ENCODE measurements around the gene GLIPR2. TPM values are rescaled to one million over a fixed set of nuclear protein-coding genes. Genes with fewer than 3 reads are reported as not detected.

The GLIPR2 gene
- total RNA-seq, 2 donors from 2014 or later, result 38.6 to 54.2 TPM

GRCh38 chr9:36211510-36211909 is 75.0 kb downstream of the GLIPR2 start:
- Histone ChIP-seq H3K36me3 (ENCODE audit: control insufficient read depth, insufficient read depth, low read length) (peaks cover 81% of the 10 kb centered on the region), H3K27me3 (ENCODE audit: control insufficient read depth, insufficient read depth, low read length, poor library complexity, severe bottlenecking) (no peaks in the 10 kb centered on the region), H3K4me1 (ENCODE audit: control insufficient read depth, insufficient read depth, low read length) (peaks cover 17% of the 10 kb centered on the region), H3K9ac (ENCODE audit: extremely low read depth, low read length, poor library complexity, severe bottlenecking) (no peak overlapping the region), H3K4me3 (ENCODE audit: low read length) (no peak overlapping the region), H3K9me3 (ENCODE audit: control insufficient read depth, low read length) (no peaks in the 10 kb centered on the region), H3K27ac (ENCODE audit: low read depth, low read length) (no peak overlapping the region)
- H3K4me3 Mint-ChIP-seq, result no peak overlapping the region
- peak overlapping the region; percentile 82 for H3K27ac Mint-ChIP-seq
- no peak for DNase-seq
- 92 to 98% methylated on average over 4 to 7 of the region's 7 CpGs for WGBS, 2 experiments (ENCODE audit: insufficient coverage in 1 of 2, insufficient read length in 1 of 2)
- H3K4me1 Mint-ChIP-seq, result peaks cover 29% of the 10 kb centered on the region
- H3K9me3 Mint-ChIP-seq, result no peaks in the 10 kb centered on the region
- peaks cover 77% of the 10 kb centered on the region for H3K36me3 Mint-ChIP-seq (ENCODE audit: low read depth)
- H3K27me3 Mint-ChIP-seq (ENCODE audit: insufficient read depth), result no peaks in the 10 kb centered on the region
- no peak for TF ChIP-seq CTCF (conservative IDR thresholded peaks at IDR 0.05)

- no peak overlapping the region for H3K27ac ChIP-seq (ENCODE audit: low read depth, low read length)
Observed at GRCh38 chr9:36213387-36213786, 76.9 kb downstream of the GLIPR2 start.

More at GRCh38 chr9:36213387-36213786, 76.9 kb downstream of the GLIPR2 start:
- Mint-ChIP-seq H3K27ac (peak overlapping the region; percentile 0), H3K9me3 (no peaks in the 10 kb centered on the region), H3K4me3 (no peak overlapping the region), H3K27me3 (ENCODE audit: insufficient read depth) (no peaks in the 10 kb centered on the region), H3K4me1 (peaks cover 22% of the 10 kb centered on the region), H3K36me3 (ENCODE audit: low read depth) (peaks cover 65% of the 10 kb centered on the region)
- 93 to 94% methylated on average over 4 of the region's 4 CpGs for WGBS, 2 experiments (ENCODE audit: insufficient coverage in 1 of 2, insufficient read length in 1 of 2)
- TF ChIP-seq CTCF (conservative IDR thresholded peaks at IDR 0.05), result no peak
- Histone ChIP-seq H3K4me3 (ENCODE audit: low read length) (no peak overlapping the region), H3K9me3 (ENCODE audit: control insufficient read depth, low read length) (no peaks in the 10 kb centered on the region), H3K4me1 (ENCODE audit: control insufficient read depth, insufficient read depth, low read length) (peaks cover 13% of the 10 kb centered on the region), H3K27me3 (ENCODE audit: control insufficient read depth, insufficient read depth, low read length, poor library complexity, severe bottlenecking) (no peaks in the 10 kb centered on the region), H3K9ac (ENCODE audit: extremely low read depth, low read length, poor library complexity, severe bottlenecking) (no peak overlapping the region), H3K36me3 (ENCODE audit: control insufficient read depth, insufficient read depth, low read length) (peaks cover 80% of the 10 kb centered on the region)
- no peak for DNase-seq

Other genes with a start within 250 kb of the GLIPR2 start
- not detected for gene HRCT1, start 230.5 kb upstream of the GLIPR2 start, total RNA-seq
- gene SPAAR, start 227.2 kb upstream of the GLIPR2 start, total RNA-seq, result under 1 TPM in 1 of 2 donors, not detected in 1; 0.29 TPM
- not detected for gene OR2S2, start 178.6 kb upstream of the GLIPR2 start, total RNA-seq
- gene RECK, start 99.8 kb upstream of the GLIPR2 start, total RNA-seq, result 10 to 100 TPM; 11.5 to 16.1 TPM
- under 1 TPM; 0.18 to 0.35 TPM for gene CCIN, start 32.7 kb downstream of the GLIPR2 start, total RNA-seq
- 100 to 1,000 TPM; 221 to 240 TPM for gene CLTA, start 54.2 kb downstream of the GLIPR2 start, total RNA-seq
- 1 to 10 TPM; 5.6 to 7.0 TPM for gene GNE, start 121.7 kb downstream of the GLIPR2 start, total RNA-seq